Large intestine (tissue), 3 donors: ENCODE results near the gene FGF12. TPM values are rescaled to one million over a fixed set of nuclear protein-coding genes. Genes with fewer than 3 reads are reported as not detected.

Source experiments
- DNase-seq, 2 donors: peaks; one replicate each; pipeline versions ENCODE4 v3.0.0 to v3.0.0-alpha.2; 2013
- H3K27ac ChIP-seq: one replicate; pipeline ENCODE4 v1.5.1; 2013; ENCODE audit warnings: low read length
- H3K27me3 ChIP-seq: 2 replicates; pipeline ENCODE4 v1.6.1; 2013; ENCODE audit warnings: low read length; ENCODE audit not compliant: control insufficient read depth, insufficient read depth
- H3K36me3 ChIP-seq: 2 replicates; pipeline ENCODE4 v1.6.1; 2013; ENCODE audit warnings: low read length; ENCODE audit not compliant: control insufficient read depth, insufficient read depth
- H3K4me1 ChIP-seq: one replicate; pipeline ENCODE4 v1.6.1; 2013; ENCODE audit warnings: low read length; ENCODE audit not compliant: control insufficient read depth, insufficient read depth
- H3K4me3 ChIP-seq: one replicate; pipeline ENCODE4 v1.5.1; 2013; ENCODE audit warnings: low read length
- H3K9me3 ChIP-seq: one replicate; pipeline ENCODE4 v1.6.1; 2013; ENCODE audit warnings: mild to moderate bottlenecking, low read depth, low read length, moderate library complexity; ENCODE audit not compliant: control insufficient read depth
- WGBS: methylation state at CpG from one replicate; pipeline ENCODE4 v1.1.5; 2013; ENCODE audit warnings: low lambda C conversion rate; ENCODE audit not compliant: insufficient coverage; 5-methylcytosine and 5-hydroxymethylcytosine counted together
- polyA plus RNA-seq: library from polyadenylated mRNA; unstranded; fragments of 120-200 nt; gene quantifications from one replicate; pipeline ENCODE4 v1.2.1, GENCODE V29; 2013

FGF12 gene
- polyA plus RNA-seq, 1 donor = 2.1 TPM

DNA sequence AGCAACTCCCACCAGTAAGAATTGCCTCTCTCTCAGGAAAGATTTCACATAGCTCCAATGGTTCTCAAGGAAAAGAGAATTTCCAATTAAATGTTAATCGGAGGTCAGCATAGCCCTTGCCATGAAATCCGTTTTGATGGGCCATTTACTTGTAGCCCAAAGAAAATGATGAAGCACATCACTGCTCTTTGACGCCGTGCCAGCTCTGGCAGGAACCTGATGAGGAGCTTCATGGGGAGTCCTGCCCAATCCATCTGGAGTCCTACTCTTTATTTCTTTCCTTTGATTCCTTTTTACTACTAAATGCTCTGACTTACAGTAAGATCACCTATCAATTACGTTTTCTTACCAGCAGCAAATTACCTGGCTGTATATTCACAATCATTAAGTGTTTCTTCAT lies 84.7 kb downstream of the FGF12 start:
- no peaks in the 10 kb centered on the region for H3K9me3 ChIP-seq
- H3K36me3 ChIP-seq = no peaks in the 10 kb centered on the region
- no CpG with 5 or more reads among the region's 5 CpGs for WGBS
- H3K4me1 ChIP-seq = no peaks in the 10 kb centered on the region
- H3K27me3 ChIP-seq = no peaks in the 10 kb centered on the region
- no peak overlapping the region for H3K27ac ChIP-seq
- no peak for DNase-seq
- H3K4me3 ChIP-seq = no peak overlapping the region

DNA sequence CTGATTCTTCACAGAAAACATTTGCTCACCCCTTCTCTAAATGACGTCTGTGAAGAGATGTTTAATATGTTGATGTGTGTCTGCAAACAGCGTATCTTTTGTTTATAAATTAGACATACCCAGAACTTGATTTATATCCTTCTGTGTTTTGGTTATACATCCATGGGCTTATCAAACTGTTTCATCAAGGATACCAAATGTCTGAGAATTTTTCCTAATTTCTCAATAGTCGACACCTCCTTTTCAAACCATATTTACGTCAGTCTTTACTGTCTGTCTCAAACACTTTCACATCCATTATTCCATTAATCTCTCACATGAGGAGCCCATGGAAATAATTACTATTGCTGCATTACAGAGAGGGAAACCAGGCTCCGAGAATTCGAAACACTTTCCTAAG lies 85.4 kb downstream of the FGF12 start:
- Histone ChIP-seq H3K9me3 (no peaks in the 10 kb centered on the region), H3K36me3 (no peaks in the 10 kb centered on the region), H3K4me3 (no peak overlapping the region), H3K27me3 (no peaks in the 10 kb centered on the region), H3K27ac (no peak overlapping the region), H3K4me1 (no peaks in the 10 kb centered on the region)
- DNase-seq = no peak
- WGBS = 70% methylated on average over 4 of the region's 6 CpGs

DNA sequence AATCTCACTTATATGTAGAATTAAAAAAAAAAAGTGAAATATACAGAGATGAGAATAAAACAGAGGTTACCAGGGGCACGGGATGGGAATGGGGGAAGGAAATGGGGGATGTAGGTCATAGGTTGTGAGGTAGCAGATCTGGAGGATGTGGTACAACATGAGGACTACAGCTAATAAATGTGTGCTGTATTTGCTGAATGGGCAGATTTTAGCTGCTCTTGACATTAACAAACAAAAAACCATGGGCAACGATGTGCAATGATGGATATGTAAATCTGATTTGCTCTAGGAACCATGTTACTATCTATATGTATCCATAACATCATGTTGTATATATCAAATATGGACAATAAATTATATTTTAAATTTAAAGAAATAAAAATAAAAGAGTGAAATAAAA lies 87.4 kb downstream of the FGF12 start:
- Histone ChIP-seq H3K4me1 (no peaks in the 10 kb centered on the region), H3K36me3 (no peaks in the 10 kb centered on the region)
- WGBS = 100% methylated on average over 2 of the region's 2 CpGs

DNA sequence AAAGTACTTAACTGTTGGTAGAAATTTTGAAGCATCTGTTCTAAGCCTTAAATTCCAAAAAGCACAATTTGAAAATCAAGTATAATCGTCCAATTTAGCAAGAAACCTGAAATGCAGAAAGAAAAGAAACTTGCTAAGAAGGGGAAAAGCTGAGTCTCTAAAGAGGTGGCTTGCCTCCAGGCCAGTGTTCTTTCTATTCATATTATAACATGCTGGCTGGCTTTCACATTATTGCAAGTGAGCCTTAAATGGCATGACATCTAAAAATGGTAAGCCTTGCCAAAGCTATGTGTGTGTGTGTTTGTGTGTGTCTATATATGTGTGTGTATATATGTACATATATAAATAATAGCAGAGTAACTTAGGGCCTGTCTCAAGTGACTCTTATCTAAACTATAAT lies 89.5 kb downstream of the FGF12 start:
- Histone ChIP-seq H3K27ac (no peak overlapping the region), H3K4me1 (no peaks in the 10 kb centered on the region), H3K36me3 (no peaks in the 10 kb centered on the region), H3K9me3 (no peaks in the 10 kb centered on the region), H3K27me3 (no peaks in the 10 kb centered on the region), H3K4me3 (no peak overlapping the region)
- no peak for DNase-seq
- 100% methylated on average over 1 of the region's 1 CpG for WGBS

More for the DNA sequence above, 87.4 kb downstream of the FGF12 start:
- DNase-seq = no peak
- no peak overlapping the region for H3K4me3 ChIP-seq
- H3K9me3 ChIP-seq = no peaks in the 10 kb centered on the region
- no peak overlapping the region for H3K27ac ChIP-seq
- no peaks in the 10 kb centered on the region for H3K27me3 ChIP-seq

DNA sequence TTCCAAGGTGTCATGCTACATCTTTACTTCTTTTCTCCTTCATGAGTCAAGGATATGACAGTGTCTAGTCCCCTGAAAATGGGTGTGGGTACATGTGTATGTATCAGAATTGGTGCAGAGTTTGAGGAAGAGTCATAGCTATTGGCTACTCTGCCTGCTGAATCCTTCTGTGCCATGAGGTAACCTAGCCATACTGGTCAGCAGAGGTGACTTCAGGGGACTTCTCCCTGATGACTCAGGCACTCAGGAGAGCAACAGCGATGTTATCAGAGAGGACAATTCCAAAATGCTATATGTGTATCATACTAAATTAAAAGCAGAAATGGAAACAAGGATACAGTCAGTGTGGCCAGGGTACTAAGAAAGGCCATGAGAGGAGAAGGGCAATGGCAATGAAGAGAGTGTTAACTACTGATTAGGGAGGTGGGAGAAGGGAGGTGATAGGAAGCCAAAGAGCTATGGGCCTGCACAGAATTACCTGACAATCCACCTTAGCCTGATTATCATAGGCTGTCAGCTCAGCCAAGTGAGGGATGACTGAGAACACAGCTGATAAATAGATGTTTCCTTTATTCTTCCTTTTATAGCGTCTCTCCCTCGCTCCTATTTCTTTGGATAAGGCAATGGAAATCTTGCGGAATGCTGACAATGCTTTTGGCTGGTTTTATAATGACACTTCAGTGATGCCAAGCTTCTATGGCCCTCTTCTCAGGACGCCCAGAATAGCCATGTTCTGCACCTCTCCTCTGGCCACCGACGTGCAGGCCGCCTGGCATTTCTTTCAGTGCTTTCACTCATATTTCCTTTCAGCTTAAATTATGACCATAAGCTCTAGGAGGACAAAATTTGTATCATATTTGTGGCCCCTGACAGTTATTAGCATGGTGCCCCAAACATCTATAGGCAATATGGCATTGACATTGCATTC lies 90.6 kb downstream of the FGF12 start:
- no peak for DNase-seq
- Histone ChIP-seq H3K27me3 (no peaks in the 10 kb centered on the region), H3K27ac (no peak overlapping the region), H3K9me3 (no peaks in the 10 kb centered on the region), H3K4me3 (no peak overlapping the region), H3K4me1 (no peaks in the 10 kb centered on the region), H3K36me3 (no peaks in the 10 kb centered on the region)
- WGBS = 93% methylated on average over 3 of the region's 8 CpGs

DNA sequence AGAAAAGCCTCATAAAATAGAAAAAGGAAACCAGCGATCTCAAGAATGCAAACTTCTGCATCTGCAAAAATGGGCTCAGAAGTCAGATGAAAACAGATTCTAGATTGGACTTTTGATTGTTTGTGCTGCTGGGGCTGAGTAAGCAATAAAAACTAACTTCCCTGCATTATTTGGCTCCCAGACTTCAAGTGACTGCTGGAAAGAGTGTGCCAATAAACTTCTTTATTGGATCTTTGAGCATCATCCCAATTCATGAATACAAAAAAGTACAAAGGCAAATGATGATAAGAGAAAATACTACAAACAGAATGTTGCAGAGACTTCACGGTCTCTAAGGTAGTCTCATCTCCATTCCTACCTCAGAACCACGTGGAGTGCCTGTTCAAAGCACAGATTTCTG lies 97.9 kb downstream of the FGF12 start:
- H3K4me1 ChIP-seq = no peaks in the 10 kb centered on the region
- no peaks in the 10 kb centered on the region for H3K36me3 ChIP-seq
- no peak overlapping the region for H3K4me3 ChIP-seq
- DNase-seq = no peak
- H3K27me3 ChIP-seq = no peaks in the 10 kb centered on the region
- no CpG with 5 or more reads among the region's 3 CpGs for WGBS
- no peaks in the 10 kb centered on the region for H3K9me3 ChIP-seq
- H3K27ac ChIP-seq = no peak overlapping the region

DNA sequence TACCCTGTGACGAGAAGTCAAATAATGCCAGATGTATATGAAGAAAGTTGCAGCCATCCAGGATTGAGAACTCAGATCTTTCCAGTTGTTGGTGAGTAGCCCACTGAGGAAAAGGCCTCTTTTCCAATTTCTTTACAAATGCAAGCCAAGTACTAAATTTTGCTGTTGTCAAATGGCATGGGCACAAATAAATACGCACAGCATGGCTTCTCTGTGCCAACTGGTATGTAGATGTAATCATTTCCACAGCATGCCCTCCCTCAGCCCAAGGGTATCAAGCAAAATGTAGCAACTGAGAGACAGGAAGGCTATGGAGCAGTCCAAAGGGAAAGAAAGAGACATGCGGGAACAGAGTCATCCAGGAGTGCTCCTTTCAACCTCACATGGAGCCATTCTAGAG lies 105.4 kb downstream of the FGF12 start:
- Histone ChIP-seq H3K36me3 (no peaks in the 10 kb centered on the region), H3K4me3 (no peak overlapping the region), H3K4me1 (no peaks in the 10 kb centered on the region), H3K27me3 (no peaks in the 10 kb centered on the region), H3K27ac (no peak overlapping the region), H3K9me3 (no peaks in the 10 kb centered on the region)
- WGBS = no CpG with 5 or more reads among the region's 3 CpGs
- no peak for DNase-seq

DNA sequence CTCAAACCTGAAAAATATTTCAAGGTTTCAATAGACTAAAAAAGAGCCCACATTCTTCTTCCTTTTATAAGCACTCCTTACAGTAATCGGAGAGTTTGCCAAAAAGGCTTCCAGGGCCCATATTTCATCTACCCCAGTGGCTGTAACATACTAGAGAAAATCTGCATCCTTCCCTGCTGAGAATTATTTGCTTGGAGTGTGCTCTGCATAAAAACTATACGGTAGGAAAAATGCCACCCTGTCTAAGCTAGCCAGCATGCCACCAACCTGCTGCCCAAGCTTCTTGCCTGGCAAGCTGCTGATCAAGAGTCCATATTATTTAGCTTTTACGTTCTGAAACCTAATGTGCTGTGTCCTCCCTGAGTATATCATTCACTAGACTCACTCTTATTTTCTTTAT lies 107.1 kb downstream of the FGF12 start:
- no peaks in the 10 kb centered on the region for H3K9me3 ChIP-seq
- H3K4me1 ChIP-seq = no peaks in the 10 kb centered on the region
- DNase-seq = no peak
- no peak overlapping the region for H3K27ac ChIP-seq
- no peaks in the 10 kb centered on the region for H3K36me3 ChIP-seq
- no peak overlapping the region for H3K4me3 ChIP-seq
- no CpG with 5 or more reads among the region's 3 CpGs for WGBS
- H3K27me3 ChIP-seq = no peaks in the 10 kb centered on the region

DNA sequence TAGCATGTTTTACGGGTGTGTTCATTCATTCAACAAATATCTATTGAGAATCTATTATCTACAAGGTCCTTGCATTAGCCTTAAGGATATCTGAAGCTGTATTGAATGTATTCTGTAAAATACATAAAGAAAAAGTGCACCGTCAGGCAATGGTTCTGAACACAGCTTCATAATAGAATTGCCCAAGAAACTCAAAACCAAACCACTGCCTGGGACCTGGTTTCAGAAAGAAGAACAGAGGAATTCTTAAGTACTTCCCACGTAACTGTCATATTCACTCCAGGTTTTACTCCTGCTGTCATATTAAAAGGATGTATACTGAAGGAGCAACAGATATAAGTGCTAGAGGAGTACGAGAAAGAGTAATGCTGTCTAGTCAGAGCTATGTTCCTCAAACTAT lies 115.9 kb downstream of the FGF12 start:
- DNase-seq = no peak
- no peak overlapping the region for H3K27ac ChIP-seq
- H3K4me1 ChIP-seq = no peaks in the 10 kb centered on the region
- no peaks in the 10 kb centered on the region for H3K27me3 ChIP-seq
- H3K4me3 ChIP-seq = no peak overlapping the region
- H3K36me3 ChIP-seq = no peaks in the 10 kb centered on the region
- no peaks in the 10 kb centered on the region for H3K9me3 ChIP-seq
- 86% methylated on average over 1 of the region's 4 CpGs for WGBS

DNA sequence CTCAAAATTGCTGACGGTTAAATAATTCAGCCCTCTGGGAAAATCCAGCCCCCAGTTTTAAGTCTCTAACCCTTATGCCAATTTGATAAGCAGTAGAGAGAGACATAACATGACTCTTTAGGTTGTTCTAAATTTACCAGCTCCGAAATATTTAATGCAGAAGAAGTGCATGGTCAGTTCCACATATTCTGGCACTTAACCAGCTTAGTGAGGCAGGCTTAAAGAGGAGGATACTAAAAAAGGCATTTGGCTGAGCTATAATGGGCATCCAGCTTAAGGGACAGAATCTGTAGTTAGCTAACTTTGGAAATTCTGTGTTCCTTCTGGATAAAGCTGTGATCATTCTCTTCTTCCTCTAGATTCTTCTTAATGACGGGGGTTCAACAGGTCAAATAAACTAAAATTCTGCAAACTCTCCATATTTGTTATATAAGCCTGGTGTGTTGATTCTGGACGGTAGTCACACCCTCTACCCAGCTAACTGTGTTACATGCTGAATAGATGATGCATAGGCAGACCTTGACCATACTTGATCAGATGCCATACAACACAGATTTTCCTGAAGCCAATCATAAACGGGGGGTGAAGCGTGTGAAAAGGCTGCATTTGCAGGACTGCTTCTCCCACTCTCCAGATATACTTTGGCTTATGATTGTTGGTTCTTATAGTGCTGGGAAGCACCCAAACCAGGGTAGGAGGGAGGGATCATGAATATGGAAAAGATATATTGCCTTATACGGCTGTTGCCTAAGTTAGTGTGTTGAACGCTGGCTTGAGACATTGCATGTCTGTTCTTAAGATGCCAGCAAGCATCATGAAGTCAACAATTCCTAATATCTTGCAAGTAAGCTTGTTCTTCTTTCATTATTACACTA lies 118.4 kb downstream of the FGF12 start:
- Histone ChIP-seq H3K36me3 (no peaks in the 10 kb centered on the region), H3K27me3 (no peaks in the 10 kb centered on the region), H3K4me3 (no peak overlapping the region), H3K9me3 (no peaks in the 10 kb centered on the region), H3K27ac (no peak overlapping the region), H3K4me1 (no peaks in the 10 kb centered on the region)
- no peak for DNase-seq
- WGBS = 100% methylated on average over 1 of the region's 8 CpGs
